CD14-positive monocyte (primary cell): Measurements from ENCODE around the gene CFAP299. TPM values are rescaled to one million over a fixed set of nuclear protein-coding genes. Genes with fewer than 3 reads are reported as not detected.

ENCODE experiments used
- DNase-seq, 3 donors: peaks; one replicate each; pipeline ENCODE4 v3.0.0-alpha.2; 2011 to 2022
- H2AFZ ChIP-seq: 2 replicates; pipeline ENCODE4 v1.6.0; 2012; ENCODE audit warnings: mild to moderate bottlenecking, low read depth, low read length, inconsistent platforms; ENCODE audit not compliant: insufficient read depth, poor library complexity, severe bottlenecking
- H3K27ac ChIP-seq, 2 donors: 1 replicate in 1 of 2; 2 replicates in 1 of 2; pipeline ENCODE4 v1.5.1; 2012 to 2013; ENCODE audit warnings: low read length in 2 of 2, control low read depth in 1 of 2, inconsistent platforms in 1 of 2, low read depth in 1 of 2, mild to moderate bottlenecking in 1 of 2
- H3K27me3 ChIP-seq, 2 donors: one replicate each; pipeline versions ENCODE4 v1.6.0 to v1.6.1; 2011 to 2013; ENCODE audit warnings: low read length in 2 of 2; ENCODE audit not compliant: control insufficient read depth in 2 of 2, insufficient read depth in 2 of 2
- H3K36me3 ChIP-seq, 2 donors: replicated peaks in 1 of 2; 1 replicate in 1 of 2; 2 replicates in 1 of 2; pipeline versions ENCODE4 v1.5.1 to v1.6.1; 2012 to 2013; ENCODE audit warnings: low read length in 2 of 2, control low read depth in 1 of 2, inconsistent platforms in 1 of 2, mild to moderate bottlenecking in 1 of 2; ENCODE audit not compliant: insufficient read depth in 2 of 2, control insufficient read depth in 1 of 2
- H3K4me1 ChIP-seq, 2 donors: 1 replicate in 1 of 2; 2 replicates in 1 of 2; pipeline versions ENCODE4 v1.5.1 to v1.6.1; 2012 to 2013; ENCODE audit warnings: low read length in 2 of 2, control low read depth in 1 of 2, inconsistent platforms in 1 of 2, mild to moderate bottlenecking in 1 of 2, moderate library complexity in 1 of 2; ENCODE audit not compliant: insufficient read depth in 2 of 2, control insufficient read depth in 1 of 2
- H3K4me2 ChIP-seq: replicated peaks from 2 replicates; pipeline ENCODE3; 2012; ENCODE audit warnings: low read length, moderate library complexity, mild to moderate bottlenecking; ENCODE audit not compliant: poor library complexity, severe bottlenecking; ENCODE audit errors: extremely low read depth
- H3K4me3 ChIP-seq, 3 experiments: fragments of 200-600 bp in 1 of 3; sonication (generic) in 1 of 3; replicated peaks in 1 of 3; 1 replicate in 2 of 3; 2 replicates in 1 of 3; pipeline ENCODE4 v1.5.1; 2011 to 2013; ENCODE audit warnings: low read length in 3 of 3, mild to moderate bottlenecking in 3 of 3, control low read depth in 2 of 3, low read depth in 2 of 3, inconsistent platforms in 1 of 3, moderate library complexity in 1 of 3
- H3K79me2 ChIP-seq: 2 replicates; pipeline ENCODE4 v1.6.0; 2012; ENCODE audit warnings: mild to moderate bottlenecking, control low read depth, inconsistent platforms, low read length, moderate library complexity; ENCODE audit not compliant: insufficient read depth
- H3K9ac ChIP-seq: 2 replicates; pipeline ENCODE4 v1.6.0; 2017; ENCODE audit warnings: low read length, mild to moderate bottlenecking; ENCODE audit not compliant: insufficient read depth, poor library complexity, severe bottlenecking
- H3K9me3 ChIP-seq, 2 donors: replicated peaks in 1 of 2; 1 replicate in 1 of 2; 2 replicates in 1 of 2; pipeline versions ENCODE4 v1.5.1 to v1.6.1; 2012 to 2013; ENCODE audit warnings: low read length in 2 of 2, control low read depth in 1 of 2; ENCODE audit not compliant: control insufficient read depth in 1 of 2, insufficient read depth in 1 of 2
- H4K20me1 ChIP-seq: 2 replicates; pipeline ENCODE4 v1.6.0; 2012; ENCODE audit warnings: mild to moderate bottlenecking, low read length, control low read depth, moderate library complexity; ENCODE audit not compliant: insufficient read depth
- H3K27ac Mint-ChIP-seq, 7 donors: one replicate each; pipeline ENCODE4 v1.8.0; 2020; ENCODE audit warnings: mild to moderate bottlenecking in 7 of 7, mixed read lengths in 7 of 7, moderate library complexity in 6 of 7, inconsistent platforms in 2 of 7
- H3K27me3 Mint-ChIP-seq, 3 donors: one replicate each; pipeline ENCODE4 v1.8.0; 2021 to 2022; ENCODE audit warnings: low read depth in 3 of 3, mild to moderate bottlenecking in 3 of 3, mixed read lengths in 3 of 3, moderate library complexity in 3 of 3, inconsistent platforms in 1 of 3
- H3K36me3 Mint-ChIP-seq, 2 donors: one replicate each; pipeline ENCODE4 v1.8.0; 2020; ENCODE audit warnings: mixed read lengths in 2 of 2, inconsistent platforms in 1 of 2, mild to moderate bottlenecking in 1 of 2
- H3K4me1 Mint-ChIP-seq: one replicate; pipeline ENCODE4 v1.8.0; 2020; ENCODE audit warnings: mild to moderate bottlenecking, mixed read lengths
- H3K4me3 Mint-ChIP-seq, 2 donors: one replicate each; pipeline ENCODE4 v1.8.0; 2020; ENCODE audit warnings: mild to moderate bottlenecking in 2 of 2, mixed read lengths in 2 of 2, moderate library complexity in 1 of 2
- H3K9me3 Mint-ChIP-seq, 7 donors: one replicate each; pipeline ENCODE4 v1.8.0; 2020 to 2022; ENCODE audit warnings: mixed read lengths in 7 of 7, mild to moderate bottlenecking in 6 of 7, moderate library complexity in 6 of 7, inconsistent platforms in 2 of 7
- WGBS: methylation state at CpG from one replicate; pipeline ENCODE4 v1.1.5; 2013; ENCODE audit warnings: missing lambda C conversion rate; ENCODE audit not compliant: insufficient coverage; 5-methylcytosine and 5-hydroxymethylcytosine counted together
- intact Hi-C, 2 donors: fragments of 100-400 bp; cut with micrococcal nuclease; formaldehyde crosslinking; loops; one replicate each; pipeline versions ENCODE4 v1.15.0 to v1.15.1; 2023
- polyA plus RNA-seq, 3 donors: library from polyadenylated mRNA; depleted of rRNA in 1 of 3; unstranded in 2 of 3; stranded (reverse) in 1 of 3; fragments of 300-500 nt in 2 of 3; fragments of >200 nt in 1 of 3; fragmentation: Illumina TruSeq in 2 of 3; gene quantifications; 1 replicate in 2 of 3; 2 replicates in 1 of 3; pipeline ENCODE4 v1.2.3, GENCODE V29; 2012 to 2021
- TF ChIP-seq, protein P1 (sequence below): fragments of 200-600 bp; IDR thresholded peaks from one replicate; pipeline ENCODE4 v1.8.0; 2022; ENCODE audit warnings: antibody characterized with exemption, mild to moderate bottlenecking

CFAP299 gene
- polyA plus RNA-seq, 3 donors, result not detected

DNA sequence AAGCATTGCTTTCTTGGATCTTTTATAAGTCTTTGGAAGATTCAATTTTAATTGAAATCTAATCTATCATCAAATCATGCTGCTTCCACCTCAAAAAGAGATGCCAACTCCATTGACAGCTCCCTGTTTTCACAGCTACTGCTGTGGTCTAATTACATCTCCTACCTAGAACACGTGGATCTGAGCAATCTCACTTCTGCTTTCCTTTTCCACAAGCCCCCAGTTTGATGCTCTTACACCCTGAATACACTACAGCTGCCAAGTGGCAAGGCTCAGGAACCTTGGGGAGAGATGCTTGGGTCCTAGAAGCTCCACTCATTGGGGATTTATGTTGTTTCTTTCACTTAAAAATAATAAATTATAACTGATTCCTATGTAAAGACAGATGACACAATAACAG is 172.0 kb downstream of the CFAP299 start:
- Histone ChIP-seq H2AFZ (no peak overlapping the region), H4K20me1 (no peaks in the 10 kb centered on the region), H3K36me3 (no peaks in the 10 kb centered on the region), H3K27ac (no peak overlapping the region), H3K4me1 (no peaks in the 10 kb centered on the region), H3K9me3 (no peaks in the 10 kb centered on the region), H3K27me3 (no peaks in the 10 kb centered on the region), H3K4me3 (no peak overlapping the region), H3K79me2 (no peaks in the 10 kb centered on the region), H3K4me2 (no peak overlapping the region), H3K9ac (no peak overlapping the region)
- TF ChIP-seq, protein P1, sequence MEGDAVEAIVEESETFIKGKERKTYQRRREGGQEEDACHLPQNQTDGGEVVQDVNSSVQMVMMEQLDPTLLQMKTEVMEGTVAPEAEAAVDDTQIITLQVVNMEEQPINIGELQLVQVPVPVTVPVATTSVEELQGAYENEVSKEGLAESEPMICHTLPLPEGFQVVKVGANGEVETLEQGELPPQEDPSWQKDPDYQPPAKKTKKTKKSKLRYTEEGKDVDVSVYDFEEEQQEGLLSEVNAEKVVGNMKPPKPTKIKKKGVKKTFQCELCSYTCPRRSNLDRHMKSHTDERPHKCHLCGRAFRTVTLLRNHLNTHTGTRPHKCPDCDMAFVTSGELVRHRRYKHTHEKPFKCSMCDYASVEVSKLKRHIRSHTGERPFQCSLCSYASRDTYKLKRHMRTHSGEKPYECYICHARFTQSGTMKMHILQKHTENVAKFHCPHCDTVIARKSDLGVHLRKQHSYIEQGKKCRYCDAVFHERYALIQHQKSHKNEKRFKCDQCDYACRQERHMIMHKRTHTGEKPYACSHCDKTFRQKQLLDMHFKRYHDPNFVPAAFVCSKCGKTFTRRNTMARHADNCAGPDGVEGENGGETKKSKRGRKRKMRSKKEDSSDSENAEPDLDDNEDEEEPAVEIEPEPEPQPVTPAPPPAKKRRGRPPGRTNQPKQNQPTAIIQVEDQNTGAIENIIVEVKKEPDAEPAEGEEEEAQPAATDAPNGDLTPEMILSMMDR, result no peak
- no peaks in the 10 kb centered on the region for H3K4me1 Mint-ChIP-seq
- peaks cover 0 to 3% (median 1%) of the 10 kb centered on the region in 3 donors for H3K27me3 Mint-ChIP-seq
- no peak overlapping the region for H3K27ac Mint-ChIP-seq
- DNase-seq, result no peak
- no CpG with 5 or more reads among the region's 1 CpG for WGBS
- H3K36me3 Mint-ChIP-seq, result no peaks in the 10 kb centered on the region
- H3K9me3 Mint-ChIP-seq, result peaks cover 0 to 2% (median 0%) of the 10 kb centered on the region in 7 donors
- no peak overlapping the region for H3K4me3 Mint-ChIP-seq
- intact Hi-C loops, result no loop called here

DNA sequence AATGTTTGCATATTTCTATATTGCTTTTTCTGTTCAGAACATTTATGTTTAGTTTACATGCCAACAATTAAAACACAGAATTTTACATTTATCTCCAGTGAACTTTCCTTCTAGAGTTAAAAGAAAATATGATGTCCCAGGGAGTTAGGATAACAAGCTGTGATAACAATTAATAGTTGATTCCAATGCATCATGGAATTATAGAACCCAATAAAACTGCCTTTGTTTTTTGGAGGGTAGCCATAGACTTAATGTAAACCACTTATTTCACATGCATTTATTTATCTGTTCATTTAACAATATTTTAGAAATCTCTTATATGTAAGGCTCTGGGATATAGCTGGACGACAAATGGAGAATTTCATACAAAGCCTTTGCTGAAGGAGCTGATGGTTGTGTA is 180.0 kb downstream of the CFAP299 start:
- peaks cover 0 to 2% (median 0%) of the 10 kb centered on the region in 7 donors for H3K9me3 Mint-ChIP-seq
- Histone ChIP-seq H3K9ac (no peak overlapping the region), H3K4me2 (no peak overlapping the region), H4K20me1 (no peaks in the 10 kb centered on the region), H3K27me3 (no peaks in the 10 kb centered on the region), H3K27ac (no peak overlapping the region), H3K9me3 (no peaks in the 10 kb centered on the region), H3K36me3 (no peaks in the 10 kb centered on the region), H3K4me1 (no peaks in the 10 kb centered on the region), H2AFZ (no peak overlapping the region), H3K79me2 (no peaks in the 10 kb centered on the region), H3K4me3 (no peak overlapping the region)
- H3K27ac Mint-ChIP-seq, result no peak overlapping the region
- H3K36me3 Mint-ChIP-seq, result no peaks in the 10 kb centered on the region
- WGBS, result no CpG with 5 or more reads among the region's 1 CpG
- H3K4me3 Mint-ChIP-seq, result no peak overlapping the region
- TF ChIP-seq, protein P1, result no peak
- no peaks in the 10 kb centered on the region for H3K4me1 Mint-ChIP-seq
- intact Hi-C loops, result no loop called here
- H3K27me3 Mint-ChIP-seq, result no peaks in the 10 kb centered on the region
- no peak for DNase-seq
